GM12865 (cell line): Measurements from ENCODE around the gene ITIH4.

ENCODE experiments used
- DNase-seq: peaks from one replicate; pipeline ENCODE4 v3.0.0; 2010; ENCODE audit warnings: low read depth
- H3K4me3 ChIP-seq: 2 replicates; pipeline ENCODE4 v1.5.1; 2011; ENCODE audit warnings: mild to moderate bottlenecking, low read depth, low read length, control low read depth
- CTCF ChIP-seq: IDR thresholded peaks from 2 replicates; pipeline ENCODE4 v1.5.1; 2011; ENCODE audit warnings: low read length, control low read depth, low read depth, inconsistent platforms; ENCODE audit not compliant: insufficient read depth; ENCODE audit errors: missing control alignments

Gene ITIH4

GRCh38 chr3:52787672-52788625, 42.5 kb downstream of the ITIH4 start:
- TF ChIP-seq CTCF = no peak
- H3K4me3 ChIP-seq = no peak overlapping the region
- no peak for DNase-seq

- H3K4me3 ChIP-seq = no peak overlapping the region
- no peak for TF ChIP-seq CTCF
- no peak for DNase-seq
Observed at GRCh38 chr3:52787246-52787645, 43.2 kb downstream of the ITIH4 start.

- no peak for DNase-seq
- H3K4me3 ChIP-seq = no peak overlapping the region
- TF ChIP-seq CTCF = no peak
Observed at GRCh38 chr3:52786330-52787215, 43.9 kb downstream of the ITIH4 start.

DNA sequence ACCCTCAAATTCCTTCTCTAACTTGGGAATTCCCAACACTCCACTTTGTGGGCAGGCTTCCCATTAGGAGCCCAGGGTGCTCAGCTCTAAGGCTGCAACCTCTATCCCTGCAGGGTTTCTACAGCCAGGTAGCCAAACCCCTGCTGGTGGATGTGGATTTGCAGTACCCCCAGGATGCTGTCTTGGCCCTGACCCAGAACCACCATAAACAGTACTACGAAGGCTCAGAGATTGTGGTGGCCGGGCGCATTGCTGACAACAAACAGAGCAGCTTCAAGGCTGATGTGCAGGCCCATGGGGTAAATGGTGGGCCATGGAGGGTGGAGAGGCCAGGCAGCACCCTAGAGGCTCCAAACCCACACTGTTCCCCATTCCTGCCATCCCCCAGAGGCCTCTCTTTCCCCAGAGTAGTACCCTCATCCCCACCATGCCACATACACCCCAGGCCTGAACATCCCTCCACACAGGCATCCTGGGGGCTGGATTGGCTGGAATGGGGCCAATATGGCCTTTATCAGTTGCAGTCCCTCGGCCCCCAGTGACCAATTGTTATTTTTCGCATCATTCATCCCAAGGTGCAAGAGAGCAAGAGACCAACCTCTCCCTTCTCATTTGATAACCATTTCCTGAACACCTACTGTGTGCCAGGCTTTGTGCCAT, 45.4 kb downstream of the ITIH4 start:
- no peak for DNase-seq
- TF ChIP-seq CTCF = no peak
- H3K4me3 ChIP-seq = no peak overlapping the region

GRCh38 chr3:52784021-52784621, 46.4 kb downstream of the ITIH4 start:
- no peak for TF ChIP-seq CTCF
- no peak overlapping the region for H3K4me3 ChIP-seq
- no peak for DNase-seq

GRCh38 chr3:52783211-52783555, 47.3 kb downstream of the ITIH4 start:
- DNase-seq = no peak
- H3K4me3 ChIP-seq = no peak overlapping the region
- TF ChIP-seq CTCF = no peak
